Stimulated activated effector memory CD8-positive, alpha-beta T cell treated with anti-CD3 and anti-CD28 coated beads, Interleukin-12 subunit alpha, Interleukin-12 subunit beta, amount 100 ng/mL, for 72 hours (primary cell): ENCODE results near the gene WFDC10B.
"Not testable (repeated sequence)": the region's sequence is repeated elsewhere in the genome, so short reads cannot be mapped to it uniquely, and the experiment has no call there.

Experiments
- ATAC-seq: fragments of 150-1000 bp; cut with Tn5 transposase; 2 replicates; pipeline ENCODE4 v1.10.0; 2021
- DNase-seq, 2 donors: peaks; one replicate each; pipeline ENCODE4 v3.0.0; 2021 to 2022; ENCODE audit warnings: low spot score in 2 of 2
- H3K27ac Mint-ChIP-seq: one replicate; pipeline ENCODE4 v1.8.0; 2022; ENCODE audit warnings: mild to moderate bottlenecking, mixed read lengths
- H3K36me3 Mint-ChIP-seq: one replicate; pipeline ENCODE4 v1.8.0; 2022; ENCODE audit warnings: mild to moderate bottlenecking, mixed read lengths
- H3K4me1 Mint-ChIP-seq: one replicate; pipeline ENCODE4 v1.8.0; 2022; ENCODE audit warnings: mixed read lengths
- H3K4me3 Mint-ChIP-seq: one replicate; pipeline ENCODE4 v1.8.0; 2022; ENCODE audit warnings: mild to moderate bottlenecking, mixed read lengths
- H3K9me3 Mint-ChIP-seq: one replicate; pipeline ENCODE4 v1.8.0; 2022; ENCODE audit warnings: mixed read lengths

WFDC10B gene

GRCh38 chr20:45685896-45686295 is 18.9 kb downstream of the WFDC10B start:
- ATAC-seq (no peak), DNase-seq (no peak)
- Mint-ChIP-seq H3K27ac (no peak overlapping the region), H3K9me3 (no peaks in the 10 kb centered on the region), H3K4me1 (no peaks in the 10 kb centered on the region), H3K4me3 (no peak overlapping the region), H3K36me3 (no peaks in the 10 kb centered on the region)

DNA sequence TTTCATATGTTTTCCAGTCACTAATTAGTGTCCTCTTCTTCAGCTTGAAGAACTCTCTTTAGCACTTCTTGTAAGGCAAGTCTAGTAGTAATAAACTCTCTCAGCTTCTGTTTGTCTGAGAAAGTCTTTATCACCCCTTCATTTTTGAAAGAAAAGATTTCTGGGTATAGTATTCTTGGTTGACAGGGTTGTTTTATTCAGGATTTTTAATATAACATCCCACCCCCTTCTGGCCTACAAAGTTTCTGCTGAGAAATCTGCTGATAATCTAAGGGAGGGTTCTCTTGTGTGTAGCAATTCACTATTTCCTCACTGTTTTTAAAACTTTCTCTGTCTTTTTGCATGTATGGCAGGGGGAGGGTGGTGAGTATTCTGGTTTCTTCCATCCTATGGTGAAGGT is 25.2 kb downstream of the WFDC10B start:
- H3K27ac Mint-ChIP-seq: no peak overlapping the region
- no peaks in the 10 kb centered on the region for H3K4me1 Mint-ChIP-seq
- no peaks in the 10 kb centered on the region for H3K36me3 Mint-ChIP-seq
- no peak for DNase-seq
- no peak for ATAC-seq
- H3K4me3 Mint-ChIP-seq: no peak overlapping the region
- H3K9me3 Mint-ChIP-seq: peaks cover 3% of the 10 kb centered on the region

- Mint-ChIP-seq H3K9me3 (peaks cover 2% of the 10 kb centered on the region), H3K4me1 (no peaks in the 10 kb centered on the region), H3K4me3 (no peak overlapping the region), H3K27ac (no peak overlapping the region), H3K36me3 (no peaks in the 10 kb centered on the region)
- ATAC-seq (no peak), DNase-seq (no peak)
Observed at GRCh38 chr20:45672765-45673164, 32.1 kb downstream of the WFDC10B start.

GRCh38 chr20:45670139-45670538 is 34.7 kb downstream of the WFDC10B start, which contains the start of gene WFDC11:
Gene WFDC11, minus strand, starts transcription at chr20:45670239. Its CDS starts 19,639 bp downstream, at chr20:45650600.
- no peak for ATAC-seq
- no peak for DNase-seq
- no peak within 1 kb of the TSS for H3K27ac Mint-ChIP-seq
- H3K9me3 Mint-ChIP-seq: no peaks in the 10 kb centered on the region
- no peaks in the 10 kb centered on the region for H3K36me3 Mint-ChIP-seq
- H3K4me3 Mint-ChIP-seq: no peak within 1 kb of the TSS
- no peaks in the 10 kb centered on the region for H3K4me1 Mint-ChIP-seq

- H3K9me3 Mint-ChIP-seq, H3K4me1 Mint-ChIP-seq, ATAC-seq, H3K4me3 Mint-ChIP-seq, H3K36me3 Mint-ChIP-seq, DNase-seq, H3K27ac Mint-ChIP-seq: not testable (repeated sequence)
Observed at GRCh38 chr20:45657038-45657437, 47.8 kb downstream of the WFDC10B start.

DNA sequence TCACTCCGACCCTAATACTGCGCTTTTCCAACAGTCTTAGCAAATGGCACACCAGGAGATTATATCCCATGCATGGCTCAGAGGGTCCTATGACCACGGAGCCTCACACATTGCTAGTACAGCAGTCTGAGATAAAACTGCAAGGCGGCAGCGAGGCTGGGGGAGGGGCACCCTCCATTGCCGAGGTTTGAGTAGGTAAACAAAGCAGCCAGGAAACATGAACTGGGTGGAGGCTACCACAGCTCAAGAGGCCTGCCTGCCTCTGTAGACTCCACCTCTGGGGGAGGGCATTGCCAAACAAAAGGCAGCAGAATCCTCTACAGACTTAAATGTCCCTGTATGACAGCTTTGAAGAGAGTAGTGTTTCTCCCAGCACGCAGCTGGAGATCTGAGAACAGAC is 53.1 kb downstream of the WFDC10B start:
- not testable (repeated sequence) for DNase-seq, H3K27ac Mint-ChIP-seq, H3K4me1 Mint-ChIP-seq, H3K36me3 Mint-ChIP-seq, H3K9me3 Mint-ChIP-seq, H3K4me3 Mint-ChIP-seq, ATAC-seq

- no peaks in the 10 kb centered on the region for H3K4me1 Mint-ChIP-seq
- no peak for ATAC-seq
- H3K9me3 Mint-ChIP-seq: no peaks in the 10 kb centered on the region
- no peak overlapping the region for H3K27ac Mint-ChIP-seq
- no peak for DNase-seq
- no peaks in the 10 kb centered on the region for H3K36me3 Mint-ChIP-seq
- no peak overlapping the region for H3K4me3 Mint-ChIP-seq
Observed at GRCh38 chr20:45649312-45649863, 55.4 kb downstream of the WFDC10B start.

DNA sequence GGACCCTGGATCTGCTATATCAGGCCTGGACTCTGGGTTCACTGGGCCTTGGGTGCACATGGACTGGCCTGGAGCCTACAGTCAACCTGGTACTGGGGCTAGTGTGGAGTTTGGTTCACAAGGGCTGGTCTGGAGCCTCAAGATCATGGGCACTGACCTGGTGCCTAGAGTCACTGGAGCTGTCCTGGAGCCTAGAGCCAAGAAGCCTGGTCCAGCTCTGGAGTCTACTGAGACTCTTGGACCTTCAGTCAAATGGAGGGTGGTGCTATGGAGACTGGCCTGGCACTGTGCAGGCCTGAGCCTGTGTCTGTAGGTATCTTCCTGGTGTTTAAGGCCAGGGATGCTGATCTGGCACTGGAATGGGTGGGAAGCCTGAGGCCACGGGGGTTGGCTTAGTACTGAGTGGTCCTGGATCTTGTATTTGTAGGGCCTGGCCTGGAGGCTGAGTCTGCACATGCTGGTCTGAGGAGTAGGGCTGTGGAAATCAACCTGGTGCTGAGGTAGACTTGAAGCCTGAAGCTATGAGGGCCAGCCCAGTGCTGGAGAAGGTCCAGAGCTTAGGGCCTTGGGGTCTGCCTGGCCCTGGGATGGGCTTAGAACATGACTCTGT is 57.3 kb downstream of the WFDC10B start:
- Mint-ChIP-seq H3K36me3 (no peaks in the 10 kb centered on the region), H3K9me3 (no peaks in the 10 kb centered on the region), H3K27ac (no peak overlapping the region), H3K4me3 (no peak overlapping the region), H3K4me1 (no peaks in the 10 kb centered on the region)
- DNase-seq (no peak), ATAC-seq (peak; percentile 36)

DNA sequence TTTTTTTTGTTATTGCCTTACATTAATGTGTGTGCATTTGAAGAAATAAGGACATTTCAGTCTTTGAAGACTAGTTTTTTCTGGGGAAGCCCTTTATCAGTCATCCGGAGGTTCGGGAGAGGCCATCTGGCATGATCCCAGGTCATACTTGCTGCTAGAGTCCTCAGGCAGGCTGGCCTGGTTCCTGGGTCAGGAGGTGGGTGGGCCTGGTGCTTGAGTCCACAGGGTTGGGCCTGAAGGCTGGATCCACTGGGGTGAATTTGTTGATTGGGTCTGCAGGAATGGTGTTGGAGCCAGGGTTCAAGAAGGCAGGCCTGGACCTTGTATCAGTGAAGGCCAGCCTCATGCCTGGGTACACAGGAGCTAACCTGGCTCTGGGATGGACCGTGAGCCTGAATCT is 57.9 kb downstream of the WFDC10B start:
- Mint-ChIP-seq H3K36me3 (no peaks in the 10 kb centered on the region), H3K27ac (no peak overlapping the region), H3K4me3 (no peak overlapping the region), H3K9me3 (no peaks in the 10 kb centered on the region), H3K4me1 (no peaks in the 10 kb centered on the region)
- ATAC-seq (no peak), DNase-seq (no peak)

GRCh38 chr20:45645869-45646268 is 59.0 kb downstream of the WFDC10B start:
- not testable (repeated sequence) for H3K36me3 Mint-ChIP-seq, H3K4me1 Mint-ChIP-seq, H3K4me3 Mint-ChIP-seq, H3K9me3 Mint-ChIP-seq, H3K27ac Mint-ChIP-seq, DNase-seq, ATAC-seq

DNA sequence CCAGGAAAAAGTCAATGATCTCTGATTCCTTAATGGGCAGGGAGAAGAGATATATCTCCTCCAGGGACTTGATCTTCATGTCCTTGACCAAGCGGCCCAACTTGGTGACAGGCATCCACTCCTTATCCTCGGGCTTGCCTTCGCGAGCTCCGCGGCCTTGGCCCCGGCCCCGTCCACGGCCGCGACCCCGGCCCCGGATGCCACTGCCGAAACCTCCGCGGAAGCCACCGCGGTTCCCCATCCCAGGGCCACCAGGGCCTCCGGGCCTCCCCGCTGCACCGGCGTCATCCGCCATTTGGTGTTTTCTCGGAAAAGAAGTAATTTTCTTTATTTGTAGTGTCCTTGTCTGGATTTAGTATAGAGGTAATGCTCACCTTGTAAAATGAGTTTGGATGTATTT is 63.7 kb downstream of the WFDC10B start:
- DNase-seq, H3K36me3 Mint-ChIP-seq, H3K27ac Mint-ChIP-seq, ATAC-seq, H3K9me3 Mint-ChIP-seq, H3K4me1 Mint-ChIP-seq, H3K4me3 Mint-ChIP-seq: not testable (repeated sequence)

DNA sequence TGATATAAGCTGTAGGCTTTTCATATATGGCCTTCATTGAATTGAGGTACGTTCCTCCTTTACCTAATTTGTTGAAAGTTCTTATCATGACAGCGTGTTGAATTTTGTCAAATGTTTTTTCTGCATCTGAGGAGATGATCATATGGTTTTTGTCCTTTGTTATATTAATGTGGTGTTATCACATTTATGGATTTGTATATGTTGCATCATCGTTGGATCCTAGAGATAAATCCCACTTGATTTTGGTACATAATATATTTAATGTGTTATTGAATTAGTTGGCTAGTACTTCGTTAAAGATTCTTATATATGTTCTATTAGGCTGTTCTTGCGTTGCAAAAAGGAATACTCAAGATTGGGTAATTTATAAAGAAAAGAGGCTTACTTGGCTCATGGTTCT is 65.1 kb downstream of the WFDC10B start:
- Mint-ChIP-seq H3K4me3 (no peak overlapping the region), H3K27ac (no peak overlapping the region), H3K36me3 (no peaks in the 10 kb centered on the region), H3K4me1 (no peaks in the 10 kb centered on the region), H3K9me3 (no peaks in the 10 kb centered on the region)
- ATAC-seq (no peak), DNase-seq (no peak)

DNA sequence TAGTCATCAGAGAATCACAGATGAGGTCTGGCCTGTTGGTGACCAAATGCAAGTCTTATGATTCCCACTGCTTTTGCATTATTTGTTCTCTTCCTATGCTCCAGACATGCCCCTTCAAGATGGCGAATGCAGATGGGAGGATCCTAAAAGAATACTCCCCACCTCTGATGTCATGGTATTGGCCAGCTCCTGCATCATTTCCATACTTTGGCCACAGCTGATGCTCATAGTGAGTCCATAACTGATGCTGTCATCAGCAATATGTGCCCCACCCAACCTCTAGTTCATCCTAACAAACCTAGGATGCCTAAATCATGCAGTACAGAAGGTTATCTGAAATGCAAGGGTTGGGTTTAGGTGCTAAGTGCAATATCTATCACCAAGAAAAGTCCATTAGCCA is 68.3 kb downstream of the WFDC10B start:
- H3K4me3 Mint-ChIP-seq: no peak overlapping the region
- H3K36me3 Mint-ChIP-seq: no peaks in the 10 kb centered on the region
- H3K27ac Mint-ChIP-seq: no peak overlapping the region
- no peaks in the 10 kb centered on the region for H3K9me3 Mint-ChIP-seq
- ATAC-seq (no peak), DNase-seq (no peak)
- H3K4me1 Mint-ChIP-seq: no peaks in the 10 kb centered on the region
